A673 (cell line): ENCODE measurements around the gene RAB44. TPM values are rescaled to one million over a fixed set of nuclear protein-coding genes. Genes with fewer than 3 reads are reported as not detected.

ENCODE experiments used
- BruUV-seq: library from RNA; stranded (reverse); fragments of 400-500 nt; replicated peaks from 2 replicates; lab custom pipeline; 2021; lab: Mats Ljungman, UMichigan
- CTCF ChIA-PET: fragments of 300-600 bp; sonication (Branson Sonifier 250); formaldehyde crosslinking; loops from one replicate; lab custom pipeline; 2022; ENCODE audit warnings: antibody characterized with exemption; lab: Charles Lee
- POLR2A ChIA-PET: fragments of 300-600 bp; sonication (Branson Sonifier 250); formaldehyde crosslinking; loops from one replicate; lab custom pipeline; 2022; ENCODE audit warnings: antibody characterized with exemption; ENCODE audit not compliant: low non-redundant PET; lab: Charles Lee
- DNase-seq: peaks from one replicate; pipeline ENCODE4 v3.0.0-alpha.2; 2015; ENCODE audit warnings: low spot score
- H3K27ac ChIP-seq: fragments of 200-600 bp; sonication (generic); 2 replicates; pipeline ENCODE4 v1.5.1; 2016; ENCODE audit warnings: mixed run types, low read depth, mild to moderate bottlenecking, mixed read lengths, antibody characterized with exemption, low read length; ENCODE audit not compliant: poor library complexity, severe bottlenecking
- H3K27me3 ChIP-seq: fragments of 200-600 bp; sonication (generic); replicated peaks from 2 replicates; pipeline ENCODE4 v1.6.1; 2017; ENCODE audit warnings: mixed run types, low read depth, mild to moderate bottlenecking, mixed read lengths, antibody characterized with exemption, low read length; ENCODE audit not compliant: insufficient read depth, poor library complexity
- H3K36me3 ChIP-seq: fragments of 200-600 bp; sonication (generic); 2 replicates; pipeline ENCODE4 v1.6.1; 2016; ENCODE audit warnings: mixed run types, mild to moderate bottlenecking, mixed read lengths, antibody characterized with exemption, low read length; ENCODE audit not compliant: insufficient read depth, poor library complexity, severe bottlenecking
- H3K4me1 ChIP-seq: fragments of 200-600 bp; sonication (generic); 2 replicates; pipeline ENCODE4 v1.6.1; 2017; ENCODE audit warnings: mixed run types, mild to moderate bottlenecking, mixed read lengths, antibody characterized with exemption, low read length; ENCODE audit not compliant: insufficient read depth, poor library complexity, severe bottlenecking
- H3K4me3 ChIP-seq: fragments of 200-600 bp; sonication (generic); 2 replicates; pipeline ENCODE4 v1.5.1; 2016; ENCODE audit warnings: low read depth, mixed run types, mild to moderate bottlenecking, mixed read lengths, low read length; ENCODE audit not compliant: poor library complexity, severe bottlenecking
- H3K9me3 ChIP-seq: fragments of 200-600 bp; sonication (generic); 2 replicates; pipeline ENCODE4 v1.6.1; 2016; ENCODE audit warnings: mixed run types, low read depth, mild to moderate bottlenecking, mixed read lengths, antibody characterized with exemption, low read length; ENCODE audit not compliant: poor library complexity, severe bottlenecking
- EZH2 ChIP-seq: fragments of 200-600 bp; sonication (generic); IDR thresholded peaks from 2 replicates; pipeline ENCODE4 v1.6.1; 2017; ENCODE audit warnings: borderline replicate concordance, low read depth, mild to moderate bottlenecking, mixed read lengths, antibody characterized with exemption, low read length; ENCODE audit not compliant: poor library complexity, severe bottlenecking
- intact Hi-C: fragments of 100-400 bp; cut with micrococcal nuclease; formaldehyde crosslinking; loops from one replicate; pipeline ENCODE4 v1.10.0; 2022; ENCODE audit not compliant: unreplicated experiment
- total RNA-seq: library from RNA; stranded (reverse); gene quantifications from 2 replicates; pipeline ENCODE4 v1.2.3, GENCODE V29; 2021
- TF ChIP-seq, protein P1 (sequence below): fragments of 300-800, 200-600 bp; sonication (generic); conservative IDR thresholded peaks from 2 replicates; pipeline ENCODE4 v1.5.1; 2017; ENCODE audit warnings: low read depth, mild to moderate bottlenecking, antibody characterized with exemption, low read length, moderate library complexity, mixed read lengths

Gene RAB44
- total RNA-seq, 1 experiment from 2014 or later: not detected

DNA sequence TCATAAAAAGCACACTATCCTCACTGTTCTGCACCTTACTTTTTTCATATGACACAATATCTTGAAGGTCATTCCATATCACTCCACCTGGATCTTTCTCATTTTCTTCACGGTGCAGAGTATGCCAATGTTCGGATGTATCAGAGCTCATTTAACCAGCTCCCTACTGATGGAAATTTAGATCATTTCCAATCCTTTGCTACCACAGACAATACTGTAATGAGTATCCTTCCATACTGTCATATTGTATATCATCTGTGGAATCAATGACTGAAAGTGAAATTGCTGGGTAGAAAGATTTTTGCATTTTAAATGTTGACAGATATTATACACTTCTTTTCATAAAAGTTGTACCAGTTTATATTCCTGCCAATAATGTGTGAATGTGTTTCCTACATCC lies 2.2 kb upstream of the RAB44 start:
- POLR2A ChIA-PET: no interaction called here

DNA sequence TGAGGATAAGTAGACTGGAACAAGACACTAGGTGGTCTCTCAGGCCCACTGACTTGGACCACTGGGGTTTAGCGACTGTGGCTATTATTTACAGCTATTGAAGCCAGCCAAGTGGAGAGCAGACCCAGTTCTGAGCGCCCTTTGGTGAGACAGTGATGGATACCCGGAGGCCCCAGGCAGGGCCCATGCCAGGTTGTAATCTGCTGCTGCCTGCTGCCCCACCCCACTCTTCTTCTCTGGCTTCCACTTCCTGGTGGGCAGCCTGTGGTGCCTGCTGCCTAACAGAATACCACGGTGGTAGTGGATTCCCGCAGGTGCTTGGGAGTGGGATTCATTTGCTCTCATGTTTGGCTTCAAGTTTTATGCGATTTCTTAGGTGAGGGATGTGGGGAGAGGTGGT lies 570 bp downstream of the RAB44 start:
- Histone ChIP-seq H3K36me3 (no peaks in the 10 kb centered on the region), H3K27ac (no peak overlapping the region), H3K27me3 (no peaks in the 10 kb centered on the region), H3K9me3 (no peaks in the 10 kb centered on the region), H3K4me1 (no peaks in the 10 kb centered on the region), H3K4me3 (no peak overlapping the region)
- no TSS peak for BruUV-seq
- intact Hi-C loops: no loop called here
- DNase-seq: no peak
- CTCF ChIA-PET: no interaction called here
- no peak for TF ChIP-seq EZH2
- TF ChIP-seq, protein P1, sequence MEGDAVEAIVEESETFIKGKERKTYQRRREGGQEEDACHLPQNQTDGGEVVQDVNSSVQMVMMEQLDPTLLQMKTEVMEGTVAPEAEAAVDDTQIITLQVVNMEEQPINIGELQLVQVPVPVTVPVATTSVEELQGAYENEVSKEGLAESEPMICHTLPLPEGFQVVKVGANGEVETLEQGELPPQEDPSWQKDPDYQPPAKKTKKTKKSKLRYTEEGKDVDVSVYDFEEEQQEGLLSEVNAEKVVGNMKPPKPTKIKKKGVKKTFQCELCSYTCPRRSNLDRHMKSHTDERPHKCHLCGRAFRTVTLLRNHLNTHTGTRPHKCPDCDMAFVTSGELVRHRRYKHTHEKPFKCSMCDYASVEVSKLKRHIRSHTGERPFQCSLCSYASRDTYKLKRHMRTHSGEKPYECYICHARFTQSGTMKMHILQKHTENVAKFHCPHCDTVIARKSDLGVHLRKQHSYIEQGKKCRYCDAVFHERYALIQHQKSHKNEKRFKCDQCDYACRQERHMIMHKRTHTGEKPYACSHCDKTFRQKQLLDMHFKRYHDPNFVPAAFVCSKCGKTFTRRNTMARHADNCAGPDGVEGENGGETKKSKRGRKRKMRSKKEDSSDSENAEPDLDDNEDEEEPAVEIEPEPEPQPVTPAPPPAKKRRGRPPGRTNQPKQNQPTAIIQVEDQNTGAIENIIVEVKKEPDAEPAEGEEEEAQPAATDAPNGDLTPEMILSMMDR: no peak
- POLR2A ChIA-PET: no interaction called here

More for the DNA sequence above, 2.2 kb upstream of the RAB44 start:
- Histone ChIP-seq H3K9me3 (no peaks in the 10 kb centered on the region), H3K4me3 (no peak overlapping the region), H3K27ac (no peak overlapping the region), H3K36me3 (no peaks in the 10 kb centered on the region), H3K27me3 (no peaks in the 10 kb centered on the region), H3K4me1 (no peaks in the 10 kb centered on the region)
- DNase-seq: no peak
- intact Hi-C loops: no loop called here
- CTCF ChIA-PET: no interaction called here
- BruUV-seq: no TSS peak
- TF ChIP-seq, protein P1: no peak
- TF ChIP-seq EZH2: no peak

GRCh38 chr6:36698871-36699271 lies 1.2 kb downstream of the RAB44 start:
- Histone ChIP-seq H3K36me3 (no peaks in the 10 kb centered on the region), H3K4me3 (no peak overlapping the region), H3K27ac (no peak overlapping the region), H3K9me3 (no peaks in the 10 kb centered on the region), H3K27me3 (no peaks in the 10 kb centered on the region), H3K4me1 (no peaks in the 10 kb centered on the region)
- POLR2A ChIA-PET: no interaction called here
- TF ChIP-seq EZH2: no peak
- TF ChIP-seq, protein P1: no peak
- DNase-seq: no peak
- BruUV-seq: no TSS peak
- intact Hi-C loops: no loop called here
- CTCF ChIA-PET: no interaction called here
